Measurements from ENCODE around the gene FOXN3.
"Not testable (repeated sequence)": the region's sequence is repeated elsewhere in the genome, so short reads cannot be mapped to it uniquely, and the experiment has no call there.

The FOXN3 gene

DNA sequence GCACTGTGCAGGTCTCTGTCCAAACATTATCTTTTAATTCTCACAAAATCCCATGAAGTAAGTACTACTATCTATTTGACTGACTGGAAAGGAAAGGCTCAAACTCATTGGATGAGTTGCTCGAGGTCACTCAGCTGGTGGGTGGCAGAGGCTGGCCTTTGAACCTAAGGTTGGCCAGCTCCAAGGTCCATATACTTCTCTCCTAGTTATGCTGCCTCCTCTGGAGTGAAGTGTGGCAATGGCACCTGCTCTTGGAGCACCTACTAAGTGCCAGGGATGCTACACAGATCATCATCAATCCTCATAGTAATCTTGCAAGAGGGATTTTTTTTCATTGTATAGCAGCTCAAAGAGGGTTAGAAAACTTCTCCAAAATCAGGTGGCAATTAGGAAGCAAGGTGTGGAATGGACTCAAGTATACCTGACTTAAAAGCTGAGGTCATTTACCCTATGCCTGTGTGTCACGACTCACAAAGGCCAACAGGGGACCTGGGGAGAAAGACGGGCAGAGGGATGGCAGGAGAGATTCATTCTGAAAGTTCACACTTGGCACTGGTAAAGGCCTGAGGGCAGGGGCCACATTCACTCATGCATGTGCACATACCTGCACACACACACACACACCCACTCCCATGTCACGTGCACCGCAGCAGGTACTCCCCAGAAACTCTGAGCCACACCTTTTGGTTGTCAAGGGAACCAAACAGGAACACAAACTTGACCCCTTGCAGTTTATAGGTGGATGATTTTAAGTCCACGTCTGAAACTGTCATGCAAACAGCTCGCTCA is 146.4 kb downstream of the FOXN3 start:
- DNase-seq = no peak

GRCh38 chr14:89269404-89269803 is 147.6 kb downstream of the FOXN3 start:
- DNase-seq = no peak

- DNase-seq = no peak
These were observed 148.5 kb downstream of the FOXN3 start for GRCh38 chr14:89268514-89268913.

- DNase-seq = no peak
These were observed 149.4 kb downstream of the FOXN3 start for GRCh38 chr14:89267656-89268055.

DNA sequence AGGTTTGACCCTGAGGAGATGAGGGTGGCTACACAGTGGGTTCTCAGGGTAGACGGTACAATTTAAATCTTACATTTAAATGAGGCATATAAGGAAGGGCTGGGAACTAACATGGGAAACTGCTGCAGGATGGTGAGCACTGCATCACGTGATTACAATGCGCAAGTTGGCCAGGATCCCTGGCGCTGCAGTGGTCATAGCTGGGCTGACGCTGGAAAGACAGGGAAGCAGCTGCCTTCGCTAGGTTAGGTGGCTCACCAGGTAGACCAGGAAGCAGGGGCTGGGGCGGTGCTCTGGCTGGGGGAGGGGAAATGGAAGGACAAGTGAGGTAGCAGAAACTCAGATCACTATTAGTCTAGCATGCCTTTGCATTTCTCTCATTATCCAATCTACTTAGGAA is 149.9 kb downstream of the FOXN3 start:
- no peak for DNase-seq

GRCh38 chr14:89266754-89267153 is 150.3 kb downstream of the FOXN3 start:
- no peak for DNase-seq

DNA sequence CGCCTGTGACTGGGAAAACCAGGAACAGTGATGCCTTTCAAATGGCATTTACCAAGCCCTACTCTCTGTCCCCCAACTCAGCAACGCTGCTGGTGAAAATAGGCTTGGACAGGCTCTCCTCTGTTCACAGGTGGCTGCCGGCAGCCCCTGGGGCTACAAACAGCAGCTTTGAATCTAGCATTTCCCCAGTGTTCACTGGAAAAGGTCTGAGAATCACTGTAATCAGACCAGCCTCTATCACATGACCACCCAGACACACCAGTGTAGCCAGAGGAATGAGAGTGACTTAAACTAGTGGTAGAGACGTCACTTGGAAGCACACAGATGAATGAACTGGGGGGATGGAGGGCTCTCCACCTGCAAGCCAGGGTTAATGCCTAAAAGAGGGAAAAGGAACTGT is 151.8 kb downstream of the FOXN3 start:
- no peak for DNase-seq

GRCh38 chr14:89264196-89264800 is 152.7 kb downstream of the FOXN3 start:
- DNase-seq = no peak

- no peak for DNase-seq
These were observed 155.0 kb downstream of the FOXN3 start for GRCh38 chr14:89262041-89262440.

DNA sequence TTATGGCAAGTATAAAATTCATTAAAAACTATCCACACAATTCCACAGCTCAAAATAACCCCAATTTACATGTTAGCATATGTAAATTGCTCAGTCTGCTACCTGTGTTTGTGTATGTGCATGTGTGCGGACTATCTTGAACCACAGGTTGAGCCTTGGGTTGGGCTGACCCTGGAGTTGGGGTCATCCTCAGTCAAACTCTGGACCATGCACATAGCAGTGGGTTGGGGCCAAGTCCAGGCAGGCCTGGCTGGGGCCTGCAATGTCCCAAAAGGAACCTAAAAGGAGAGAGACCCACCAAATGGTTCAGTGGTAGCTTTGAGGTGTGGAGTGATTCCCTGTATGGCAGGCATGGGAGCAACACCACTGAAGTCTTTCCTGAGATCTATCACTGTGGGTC is 156.1 kb downstream of the FOXN3 start:
- no peak for DNase-seq

DNA sequence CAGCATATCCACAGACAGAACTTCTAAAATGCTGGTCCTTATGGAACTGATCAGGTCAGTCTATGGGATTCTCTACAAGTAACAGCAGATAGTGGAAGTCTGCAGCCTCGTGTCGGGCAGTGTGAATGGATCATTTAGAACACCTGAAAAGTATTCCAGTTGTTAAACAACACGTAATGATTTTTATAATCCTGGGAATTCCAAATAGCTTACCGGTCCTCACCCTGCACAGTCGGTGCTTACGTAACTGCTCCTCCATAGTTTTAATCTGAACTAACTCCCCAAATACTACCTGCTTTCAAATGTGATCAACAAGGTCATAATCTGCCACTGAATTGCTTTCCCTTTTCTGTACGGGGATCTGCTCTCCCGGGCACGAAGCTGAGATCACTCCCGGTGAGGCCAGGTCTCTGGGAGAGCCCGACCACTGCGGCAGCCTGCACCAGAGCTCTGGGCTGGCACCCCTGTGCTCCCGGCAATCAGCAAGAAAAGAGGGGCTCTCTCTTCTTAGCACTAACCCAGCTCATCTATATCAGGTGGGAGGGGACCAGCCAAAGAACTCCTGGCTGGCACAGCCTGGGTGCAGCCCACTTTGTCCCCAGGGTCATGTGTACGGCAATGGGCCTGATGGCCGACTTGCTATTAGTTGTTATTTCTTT is 157.0 kb downstream of the FOXN3 start:
- DNase-seq = no peak

DNA sequence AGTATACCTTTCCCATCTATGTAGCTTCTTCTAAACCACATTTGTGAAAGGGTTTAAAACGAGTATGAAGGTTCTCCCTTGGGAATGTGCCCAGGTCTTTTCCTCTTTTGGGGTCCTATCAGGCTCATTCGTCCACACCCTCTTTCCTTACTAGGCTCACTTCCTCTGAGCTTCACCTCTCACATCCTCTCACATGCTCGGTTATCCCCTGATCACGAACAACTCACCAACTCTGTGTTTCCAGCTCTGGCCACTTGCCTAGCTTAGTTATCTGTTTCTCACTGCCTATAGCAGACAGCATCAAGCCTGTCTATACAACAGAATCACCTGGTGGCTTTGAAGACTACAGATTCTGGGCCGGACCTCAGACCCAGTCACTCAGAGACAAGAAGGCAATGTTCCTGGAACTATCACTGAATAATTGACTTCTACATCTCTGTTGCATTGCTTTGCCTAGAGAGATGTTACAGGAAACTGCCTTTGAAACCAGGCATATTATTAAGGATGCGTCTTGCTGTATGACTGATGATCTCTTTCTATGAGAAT is 158.2 kb downstream of the FOXN3 start:
- no peak for DNase-seq

DNA sequence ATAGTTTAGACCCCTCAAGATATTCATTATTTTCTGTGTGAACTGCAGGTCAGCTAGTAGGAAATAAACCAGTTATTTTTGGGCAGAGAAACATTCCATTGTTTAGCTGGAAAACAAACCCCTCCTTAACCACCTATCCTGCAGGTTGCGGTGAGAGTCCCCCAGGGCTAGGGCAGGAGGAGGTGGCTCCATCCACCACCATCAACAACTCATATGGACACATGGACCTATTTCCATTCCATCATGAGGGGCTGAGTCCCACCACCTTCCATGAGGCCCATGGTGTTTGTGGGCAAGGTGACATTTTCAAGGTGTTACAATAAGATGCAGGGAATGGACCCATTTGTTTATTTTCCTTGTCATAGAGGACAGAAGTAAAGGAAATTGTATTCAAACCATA is 160.1 kb downstream of the FOXN3 start:
- no peak for DNase-seq

GRCh38 chr14:89256283-89256682 is 160.8 kb downstream of the FOXN3 start:
- no peak for DNase-seq

GRCh38 chr14:89255852-89256251 is 161.2 kb downstream of the FOXN3 start:
- no peak for DNase-seq

DNA sequence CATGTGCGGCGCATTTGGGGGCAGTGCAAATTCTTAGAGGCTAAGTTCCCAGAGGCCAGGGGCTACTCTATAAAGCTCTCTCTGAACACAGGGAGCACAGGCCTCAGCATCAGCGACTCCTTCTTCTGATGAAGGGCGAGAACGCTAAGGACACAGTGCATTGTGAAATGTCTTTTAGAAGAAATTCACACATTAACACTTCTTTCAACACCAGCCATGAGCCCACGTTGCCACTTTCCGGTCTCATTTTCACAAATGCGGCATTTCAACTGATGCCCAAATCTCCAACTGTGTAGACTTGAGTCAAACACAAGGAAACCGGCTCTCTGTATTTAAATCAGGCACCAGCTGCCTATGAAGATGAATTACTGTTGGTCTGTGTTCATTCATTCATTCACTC is 162.0 kb downstream of the FOXN3 start:
- DNase-seq = no peak

DNA sequence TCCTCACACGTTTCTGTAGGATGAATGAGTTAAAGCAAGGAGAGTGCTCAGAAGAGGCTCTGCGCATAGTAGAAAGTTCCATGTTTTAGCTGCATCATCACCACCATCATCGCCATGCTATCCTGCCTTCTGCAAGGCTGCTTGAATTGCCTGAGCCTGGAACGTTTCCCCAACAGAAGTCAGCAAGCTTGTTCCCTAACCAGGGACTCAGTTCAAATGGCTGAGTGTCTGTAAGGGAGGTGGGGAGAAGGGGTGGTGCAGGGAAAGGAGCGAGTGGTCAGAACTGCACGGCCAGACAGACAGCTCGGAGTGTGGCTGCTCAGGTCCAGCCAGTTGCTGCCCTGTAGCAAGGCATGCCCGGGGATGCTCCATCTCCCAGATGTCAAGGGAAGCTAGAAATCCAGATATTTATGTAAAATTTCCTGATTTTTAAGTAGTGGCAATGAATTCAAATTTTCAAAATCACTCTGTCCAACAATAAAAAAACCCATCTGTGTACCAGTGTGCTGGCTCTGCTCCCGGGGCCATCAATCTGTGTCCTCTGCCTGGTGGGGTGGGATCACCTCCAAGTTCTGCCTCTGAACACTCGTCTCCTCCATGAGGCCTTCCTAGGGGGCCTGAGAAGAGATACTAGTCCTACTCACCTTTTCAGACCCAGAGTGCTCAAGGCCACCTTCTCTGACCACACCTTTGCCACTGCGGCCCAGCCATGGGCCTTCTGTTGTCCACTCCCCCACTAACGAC is 162.7 kb downstream of the FOXN3 start:
- no peak for DNase-seq

DNA sequence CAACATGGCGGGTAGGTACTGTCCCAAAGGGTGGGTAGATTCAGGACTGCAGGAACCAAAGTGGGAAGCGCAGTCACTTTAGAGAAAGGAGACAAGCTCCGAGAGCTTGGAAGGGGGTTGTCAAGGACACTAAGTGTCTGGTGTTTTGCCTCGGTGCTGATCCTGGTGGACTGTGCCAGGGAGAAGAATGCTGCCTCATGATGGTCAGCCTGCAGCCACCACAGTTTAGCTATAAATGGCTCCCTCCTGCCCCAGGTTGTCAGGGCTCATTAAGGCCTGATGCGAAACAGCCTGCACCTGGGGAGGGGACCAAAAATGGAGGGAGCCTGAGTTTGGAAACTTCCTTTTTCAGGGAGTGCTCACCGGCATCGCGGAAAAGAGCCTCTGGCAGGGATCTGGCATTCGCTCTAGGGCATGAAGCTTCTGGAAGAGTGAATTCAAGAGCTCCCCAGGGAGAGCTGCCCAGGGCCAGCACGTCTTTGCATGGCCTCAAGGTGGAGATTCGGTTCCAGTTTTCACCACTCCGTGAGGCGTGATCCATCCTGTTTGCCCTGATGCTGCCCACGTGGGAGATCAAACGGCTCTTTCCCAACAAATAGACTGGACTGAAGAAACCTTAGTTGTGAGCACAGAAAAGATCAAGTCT is 164.0 kb downstream of the FOXN3 start:
- no peak for DNase-seq

- no peak for DNase-seq
These were observed 166.0 kb downstream of the FOXN3 start for GRCh38 chr14:89251061-89251460.

DNA sequence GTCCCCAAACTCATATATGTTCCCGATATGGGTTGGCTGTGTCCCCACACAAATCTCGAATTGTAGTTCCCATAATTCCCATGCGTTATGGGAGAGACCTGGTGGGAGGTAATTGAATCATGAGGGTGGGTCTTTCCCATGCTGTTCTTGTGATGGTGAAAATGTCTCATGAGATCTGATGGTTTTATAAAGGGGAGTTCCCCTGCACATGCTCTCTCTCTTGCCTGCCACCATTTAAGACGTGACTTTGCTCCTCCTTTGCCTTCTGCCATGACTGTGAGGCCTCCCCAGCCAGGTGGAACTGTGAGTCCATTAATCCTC is 166.4 kb downstream of the FOXN3 start:
- DNase-seq = not testable (repeated sequence)

GRCh38 chr14:89249972-89250654 is 166.9 kb downstream of the FOXN3 start:
- no peak for DNase-seq

- DNase-seq = no peak
These were observed 167.9 kb downstream of the FOXN3 start for GRCh38 chr14:89249065-89249695.

All from CD4-positive, alpha-beta T cell treated with Interleukin-17A for 4 hours (primary cell).